ENCODE measurements around the gene CYP2U1. TPM values are rescaled to one million over a fixed set of nuclear protein-coding genes. Genes with fewer than 3 reads are reported as not detected.

CYP2U1 gene
- total and polyA plus RNA-seq, 2 donors (not counting 3 experiments of a cell fraction or from before 2014, with no cell fraction given) = 2.9 to 5.8 TPM

DNA sequence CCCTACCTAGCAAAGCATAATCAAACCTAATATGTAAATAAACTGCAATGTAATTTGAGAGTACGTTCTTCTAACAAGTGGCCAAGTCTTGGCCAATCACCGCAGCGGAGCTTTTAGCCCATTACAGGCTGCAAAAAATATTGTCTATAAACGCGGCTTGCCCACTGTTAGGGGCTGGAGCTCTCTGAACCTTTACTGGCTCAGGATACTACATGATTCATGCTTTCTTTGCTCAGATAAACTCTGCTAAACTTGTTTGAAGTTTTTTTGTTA, 57.4 kb downstream of the CYP2U1 start:
- Histone ChIP-seq H3K9me3 (replicated peaks; ENCODE audit: control insufficient read depth, insufficient read depth, low read length) (no peaks in the 10 kb centered on the region), H3K27me3 (ENCODE audit: control insufficient read depth in 2 of 2, insufficient read depth in 2 of 2, low read length in 2 of 2) (no peaks in the 10 kb centered on the region), H4K20me1 (replicated peaks; ENCODE audit: control insufficient read depth, extremely low read depth, insufficient read depth, low read length) (no peaks in the 10 kb centered on the region), H2AFZ (ENCODE audit: low read depth, low read length) (no peak overlapping the region), H3K27ac (ENCODE audit: insufficient read depth, low read depth, low read length) (no peak overlapping the region), H3K9me1 (replicated peaks; ENCODE audit: control insufficient read depth, extremely low read depth, insufficient read depth, low read length) (no peaks in the 10 kb centered on the region), H3K4me1 (ENCODE audit: control insufficient read depth, extremely low read depth, insufficient read depth, low read length) (peaks cover 6% of the 10 kb centered on the region), H3K36me3 (ENCODE audit: control insufficient read depth in 2 of 2, extremely low read depth in 1 of 2, insufficient read depth in 2 of 2, low read length in 2 of 2) (no peaks in the 10 kb centered on the region), H3K4me2 (ENCODE audit: insufficient read depth, low read length) (no peak overlapping the region), H3K79me2 (ENCODE audit: control insufficient read depth, insufficient read depth, low read length) (peaks cover 9% of the 10 kb centered on the region), H3K4me3 (replicated peaks in 1 of 3; ENCODE audit: insufficient read depth in 1 of 3, low read depth in 1 of 3, low read length in 3 of 3) (no peak overlapping the region), H3K9ac (replicated peaks; ENCODE audit: extremely low read depth, insufficient read depth, low read length) (no peak overlapping the region)
- BruUV-seq (replicated peaks) = no TSS peak
- TF ChIP-seq GATA2 (IDR thresholded peaks at IDR 0.05; ENCODE audit: insufficient read depth, insufficient read length, low read depth, low read length) = no peak
- TF ChIP-seq JUN (IDR thresholded peaks at IDR 0.05; ENCODE audit: borderline replicate concordance, insufficient read depth, insufficient read length, low read depth) = no peak
- TF ChIP-seq POLR2AphosphoS5 (IDR thresholded peaks at IDR 0.05; ENCODE audit: insufficient read depth, low read depth, low read length) = no peak
- TF ChIP-seq, protein P1, sequence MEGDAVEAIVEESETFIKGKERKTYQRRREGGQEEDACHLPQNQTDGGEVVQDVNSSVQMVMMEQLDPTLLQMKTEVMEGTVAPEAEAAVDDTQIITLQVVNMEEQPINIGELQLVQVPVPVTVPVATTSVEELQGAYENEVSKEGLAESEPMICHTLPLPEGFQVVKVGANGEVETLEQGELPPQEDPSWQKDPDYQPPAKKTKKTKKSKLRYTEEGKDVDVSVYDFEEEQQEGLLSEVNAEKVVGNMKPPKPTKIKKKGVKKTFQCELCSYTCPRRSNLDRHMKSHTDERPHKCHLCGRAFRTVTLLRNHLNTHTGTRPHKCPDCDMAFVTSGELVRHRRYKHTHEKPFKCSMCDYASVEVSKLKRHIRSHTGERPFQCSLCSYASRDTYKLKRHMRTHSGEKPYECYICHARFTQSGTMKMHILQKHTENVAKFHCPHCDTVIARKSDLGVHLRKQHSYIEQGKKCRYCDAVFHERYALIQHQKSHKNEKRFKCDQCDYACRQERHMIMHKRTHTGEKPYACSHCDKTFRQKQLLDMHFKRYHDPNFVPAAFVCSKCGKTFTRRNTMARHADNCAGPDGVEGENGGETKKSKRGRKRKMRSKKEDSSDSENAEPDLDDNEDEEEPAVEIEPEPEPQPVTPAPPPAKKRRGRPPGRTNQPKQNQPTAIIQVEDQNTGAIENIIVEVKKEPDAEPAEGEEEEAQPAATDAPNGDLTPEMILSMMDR (IDR thresholded peaks at IDR 0.05; ENCODE audit: extremely low read depth in 1 of 2, insufficient read depth in 1 of 2, low read depth in 1 of 2, low read length in 2 of 2) = no peak
- TF ChIP-seq POLR2A (IDR thresholded peaks at IDR 0.05; ENCODE audit: low read depth, low read length) = no peak
- TF ChIP-seq EZH2 (IDR thresholded peaks at IDR 0.05; ENCODE audit: borderline replicate concordance, low read depth, low read length, severe bottlenecking) = no peak
- no peak for TF ChIP-seq MYC (IDR thresholded peaks at IDR 0.05; ENCODE audit: low read depth, low read length)
- TF ChIP-seq FOS (IDR thresholded peaks at IDR 0.05; ENCODE audit: borderline replicate concordance, insufficient read depth, low read length) = no peak
- FAIRE-seq = no peak
- no peak for DNase-seq (ENCODE audit: low read depth, low spot score)
- POLR2A ChIA-PET = no interaction called here
- dilution Hi-C loops (cut with MboI; ENCODE audit: extremely low pct_ligation_motif_present, low sequenced_read_pairs) = no loop called here
- CTCF ChIA-PET = interaction anchor here (0.7 kb wide), 1 partner anchor 30 kb away, joined by 3 read pairs; no protein-coding TSS in a partner anchor
- intact Hi-C loops (cut with micrococcal nuclease) = loop anchor here (5.0 kb wide), 1 partner anchor 166 kb away; the partner anchor contains the start of gene SGMS2
